HG03457 (cell line): ENCODE measurements around the gene RAD50.
"Not testable (repeated sequence)": the region's sequence is repeated elsewhere in the genome, so short reads cannot be mapped to it uniquely, and the experiment has no call there.

Source experiments
- ATAC-seq: cut with Tn5 transposase; IDR thresholded peaks from one replicate; pipeline ENCODE4 v1.9.1; 2021; ENCODE audit warnings: moderate number of reproducible peaks; ENCODE audit not compliant: unreplicated experiment

RAD50 gene

DNA sequence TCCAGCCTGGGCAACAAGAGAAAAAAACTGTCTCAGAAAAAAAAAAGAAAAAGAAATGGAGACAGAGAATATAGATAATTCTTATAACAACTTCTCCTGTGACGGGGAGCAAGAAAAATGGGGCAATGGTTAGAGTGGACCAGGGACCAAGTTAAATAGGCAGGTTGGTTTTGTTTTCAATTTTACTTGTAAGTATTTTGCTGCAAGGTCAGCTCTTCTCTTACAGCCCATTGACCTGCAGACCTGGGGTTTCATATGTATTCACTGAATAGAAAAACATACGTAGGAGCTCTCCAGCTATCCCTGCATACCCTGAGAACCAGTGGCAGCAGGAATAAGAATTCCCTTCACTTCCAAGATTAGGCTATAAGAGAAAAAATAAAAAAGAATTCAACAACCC, 72.0 kb downstream of the RAD50 start:
- no peak for ATAC-seq

DNA sequence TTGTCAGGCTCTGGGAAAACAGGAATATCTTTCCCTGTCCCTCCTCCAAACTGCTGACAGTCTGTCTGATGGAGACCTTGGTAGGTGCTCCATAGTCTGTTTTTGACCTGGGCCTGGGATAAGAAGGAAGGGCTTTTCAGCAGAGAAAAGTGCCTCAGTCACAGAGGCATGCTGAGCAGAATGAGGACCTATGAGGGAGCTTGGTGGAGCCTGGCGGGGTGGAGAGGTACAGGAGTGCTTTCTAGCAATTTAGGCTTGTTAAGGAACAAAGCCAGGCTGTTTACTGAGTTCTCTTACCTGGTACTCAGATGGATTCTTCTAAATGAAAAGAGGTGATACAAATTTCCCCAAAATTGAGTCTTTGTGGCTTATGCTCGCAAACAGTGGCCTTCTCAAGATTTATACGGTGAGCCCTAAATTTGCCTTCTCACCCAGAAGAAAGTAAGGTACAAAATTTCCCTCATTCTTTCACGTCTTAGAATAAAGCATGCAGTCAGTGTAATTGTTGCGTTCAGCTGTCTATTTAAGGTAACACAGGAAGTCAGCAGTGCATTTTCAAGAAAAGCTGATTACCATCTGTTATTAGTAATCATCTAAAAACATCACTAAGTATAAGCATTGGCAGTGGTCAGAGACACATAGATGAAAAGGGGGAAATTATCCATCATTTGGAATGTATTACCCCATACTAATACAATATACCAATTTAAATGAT, 72.6 kb downstream of the RAD50 start:
- ATAC-seq, result no peak

DNA sequence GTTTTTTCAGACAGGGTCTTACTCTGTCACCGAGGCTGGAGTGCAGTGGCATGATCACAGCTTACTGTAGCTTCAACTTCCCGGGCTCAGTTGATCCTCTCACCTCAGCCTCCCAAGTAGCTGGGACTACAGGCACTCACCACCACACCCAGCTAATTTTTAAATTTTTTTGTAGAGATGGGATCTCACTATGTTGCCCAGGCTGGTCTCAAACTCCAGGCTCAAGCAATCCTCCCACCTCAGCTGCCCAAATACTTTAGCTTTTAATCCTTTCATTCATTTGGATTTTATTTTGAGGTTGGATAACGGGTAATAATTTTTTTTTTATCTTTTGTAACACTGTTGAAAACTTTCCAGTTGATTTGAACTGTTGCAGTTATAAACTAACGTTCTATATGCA, 76.8 kb downstream of the RAD50 start:
- ATAC-seq, result not testable (repeated sequence)

DNA sequence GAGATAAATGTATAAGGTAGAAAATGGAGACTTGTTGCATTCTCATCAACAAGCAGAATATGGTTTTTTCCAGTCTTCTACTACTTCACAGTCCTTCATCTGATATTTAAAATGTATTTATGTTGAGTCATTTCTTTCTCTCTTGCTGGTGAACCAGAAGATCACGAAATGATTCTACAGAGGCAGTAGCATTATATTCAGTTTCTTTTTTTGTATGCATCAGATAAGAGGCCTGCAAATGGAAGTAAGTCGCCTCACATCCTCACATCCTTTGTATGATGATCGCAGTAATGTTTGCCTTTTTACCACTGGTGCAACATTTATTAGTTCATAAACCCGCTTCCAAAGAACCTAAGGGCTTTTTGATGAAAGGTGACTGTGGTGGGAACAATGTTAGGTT, 79.1 kb downstream of the RAD50 start:
- ATAC-seq, result peak; percentile 44

DNA sequence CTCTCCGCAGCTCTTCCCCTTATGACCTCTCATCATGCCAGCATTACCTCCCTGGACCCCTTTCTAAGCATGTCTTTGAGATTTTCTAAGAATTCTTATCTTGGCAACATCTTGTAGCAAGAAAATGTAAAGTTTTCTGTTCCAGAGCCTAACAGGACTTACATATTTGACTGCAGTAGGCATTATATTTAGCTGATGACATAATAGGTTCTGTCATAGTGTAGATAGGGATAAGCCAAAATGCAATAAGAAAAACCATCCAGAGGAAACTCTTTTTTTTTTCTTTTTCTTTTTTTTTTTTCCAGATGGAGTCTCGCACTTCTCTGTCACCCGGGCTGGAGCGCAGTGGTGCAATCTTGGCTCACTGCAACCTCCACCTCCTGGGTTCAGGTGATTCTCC, 80.5 kb downstream of the RAD50 start:
- no peak for ATAC-seq

DNA sequence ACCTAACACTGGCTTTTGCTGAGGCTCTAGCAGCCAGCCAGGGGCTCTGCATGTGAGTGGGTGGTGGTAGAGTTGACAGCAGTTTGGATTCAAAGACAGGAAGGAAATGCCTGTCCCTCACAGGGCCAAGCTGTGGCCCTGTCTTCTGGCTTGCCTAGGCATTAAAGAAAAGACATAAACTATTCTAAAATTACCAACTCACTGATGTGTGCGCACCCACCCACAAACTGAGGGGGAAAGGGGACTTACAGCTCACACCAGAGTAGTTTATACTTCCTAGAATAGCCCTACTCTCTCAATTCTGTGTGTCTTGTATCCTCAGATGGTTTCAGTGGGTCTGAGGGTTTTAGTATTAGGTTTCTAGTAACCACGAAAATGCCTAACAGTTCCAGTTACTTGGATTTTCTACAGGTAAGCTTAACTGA, 82.9 kb downstream of the RAD50 start:
- peak; percentile 55 for ATAC-seq

DNA sequence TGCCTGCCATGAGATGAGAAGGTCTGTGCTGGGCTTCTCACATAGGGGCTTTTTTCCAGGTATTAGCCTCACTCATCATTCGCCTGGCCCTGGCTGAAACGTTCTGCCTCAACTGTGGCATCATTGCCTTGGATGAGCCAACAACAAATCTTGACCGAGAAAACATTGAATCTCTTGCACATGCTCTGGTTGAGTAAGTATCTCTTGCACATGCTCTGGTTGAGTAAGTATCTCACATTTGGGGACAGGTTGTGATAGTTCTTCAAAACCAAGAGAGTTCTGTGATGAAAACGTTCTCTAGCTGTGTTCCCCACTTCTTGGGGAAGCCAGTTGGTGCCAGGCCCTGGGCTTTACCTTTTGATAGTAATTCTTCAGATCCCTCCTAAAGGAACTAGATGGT, 83.8 kb downstream of the RAD50 start:
- no peak for ATAC-seq

DNA sequence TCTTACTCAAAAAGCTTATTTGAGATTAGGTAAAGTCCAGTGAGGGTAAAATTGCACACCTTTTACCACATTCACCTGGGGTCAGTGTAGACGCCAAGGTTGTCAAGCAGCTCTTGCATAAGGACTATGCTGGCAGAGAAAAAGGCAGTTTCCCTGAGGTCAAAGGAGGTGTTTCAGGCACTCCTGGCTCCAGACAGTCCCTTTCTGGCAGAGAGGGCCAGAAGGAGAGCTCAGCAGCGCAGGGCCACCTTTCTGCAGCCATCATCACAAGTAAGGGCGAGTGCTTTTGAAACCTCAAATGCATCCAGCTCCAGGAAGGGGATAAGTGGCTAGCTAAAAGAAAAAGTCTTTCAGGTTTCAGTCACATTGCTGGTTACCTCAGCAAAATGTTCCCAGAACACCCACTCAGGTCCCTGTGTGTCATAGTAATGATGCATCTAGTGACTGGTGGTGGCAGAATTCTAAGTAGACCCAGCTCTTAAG, 84.5 kb downstream of the RAD50 start:
- ATAC-seq, result no peak

DNA sequence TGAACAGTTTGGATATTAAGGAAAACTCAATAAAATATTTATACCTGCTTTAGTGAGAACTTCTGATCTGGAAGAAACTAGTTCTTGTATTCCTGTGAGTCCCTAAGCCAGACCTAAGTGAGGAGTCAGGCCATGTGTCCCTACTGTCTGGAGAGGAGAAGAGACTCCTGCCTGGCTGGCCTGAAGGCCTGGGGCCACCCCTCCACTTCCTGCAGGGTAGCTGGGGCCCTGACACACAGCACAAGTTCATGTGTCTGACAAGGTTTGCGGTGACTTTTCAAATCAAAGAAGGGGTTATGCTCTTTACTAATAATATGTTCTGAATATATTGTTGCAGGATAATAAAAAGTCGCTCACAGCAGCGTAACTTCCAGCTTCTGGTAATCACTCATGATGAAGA, 85.1 kb downstream of the RAD50 start:
- no peak for ATAC-seq

DNA sequence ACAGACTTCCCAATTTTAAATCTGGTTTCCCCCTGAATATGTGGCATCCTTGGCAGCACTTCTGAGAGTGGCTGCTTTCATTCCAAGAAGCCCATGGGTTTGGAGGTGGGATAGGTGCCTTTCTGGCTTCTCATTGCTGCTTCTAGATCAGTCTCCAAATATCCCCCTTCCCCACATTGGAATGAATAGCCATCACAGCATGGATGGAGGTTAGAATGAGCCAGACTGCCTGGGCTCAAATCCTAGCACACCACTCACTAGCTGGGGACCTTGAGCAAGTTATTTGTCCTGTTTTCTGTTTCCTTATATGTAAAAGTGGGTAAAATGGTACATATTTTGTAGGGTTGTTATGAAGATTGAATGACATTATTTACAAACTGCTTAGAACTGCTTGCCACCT, 87.4 kb downstream of the RAD50 start:
- no peak for ATAC-seq

DNA sequence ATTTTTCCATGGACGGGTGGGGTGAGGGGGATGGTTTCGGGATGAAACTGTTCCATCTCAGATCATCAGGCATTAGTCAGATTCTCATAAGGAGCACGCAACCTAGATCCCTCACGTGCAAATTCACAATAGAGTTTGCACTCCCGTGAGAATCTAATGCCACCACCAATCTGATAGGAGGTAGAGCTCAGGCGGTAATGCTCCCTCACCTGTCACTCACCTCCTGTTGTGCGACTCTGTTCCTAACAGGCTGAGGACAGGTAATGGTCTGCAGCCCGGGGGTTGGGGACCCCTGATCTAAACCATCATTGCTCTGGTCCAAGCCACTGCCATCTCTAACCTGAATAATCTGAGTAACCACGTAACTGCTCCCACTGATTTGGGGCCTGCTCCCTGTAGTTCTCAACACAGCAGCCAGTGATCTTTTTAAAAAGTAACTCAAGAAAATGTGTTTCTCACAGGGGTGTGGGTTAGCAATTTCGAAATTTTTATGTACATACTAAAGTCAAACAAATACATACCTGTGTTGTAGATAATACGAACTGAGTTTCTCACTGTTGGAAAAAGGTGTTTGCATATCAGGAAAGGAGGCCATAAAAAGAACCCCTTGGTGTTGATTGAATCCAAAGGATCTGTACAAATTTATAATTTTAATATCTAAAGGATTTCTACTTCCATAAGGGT, 89.9 kb downstream of the RAD50 start:
- no peak for ATAC-seq

DNA sequence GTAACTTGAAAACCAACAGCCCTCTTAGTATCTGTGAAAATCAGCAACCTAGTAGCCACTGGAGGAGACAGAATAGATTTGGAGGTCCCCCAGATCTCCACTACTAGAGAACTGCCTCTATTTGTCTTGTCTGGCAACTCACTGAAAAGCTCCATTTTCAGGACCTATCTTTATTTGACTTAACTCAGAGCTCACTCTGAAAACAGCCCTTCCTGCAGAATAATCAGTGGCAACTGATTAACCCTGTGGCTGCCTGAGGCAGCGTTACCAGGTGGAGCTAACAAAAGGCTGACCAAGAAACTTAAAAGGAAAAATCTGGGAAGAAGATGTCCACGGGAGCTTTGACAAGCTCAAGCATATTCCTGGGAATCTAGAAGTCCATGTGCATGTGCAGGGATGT, 90.7 kb downstream of the RAD50 start:
- ATAC-seq, result no peak

DNA sequence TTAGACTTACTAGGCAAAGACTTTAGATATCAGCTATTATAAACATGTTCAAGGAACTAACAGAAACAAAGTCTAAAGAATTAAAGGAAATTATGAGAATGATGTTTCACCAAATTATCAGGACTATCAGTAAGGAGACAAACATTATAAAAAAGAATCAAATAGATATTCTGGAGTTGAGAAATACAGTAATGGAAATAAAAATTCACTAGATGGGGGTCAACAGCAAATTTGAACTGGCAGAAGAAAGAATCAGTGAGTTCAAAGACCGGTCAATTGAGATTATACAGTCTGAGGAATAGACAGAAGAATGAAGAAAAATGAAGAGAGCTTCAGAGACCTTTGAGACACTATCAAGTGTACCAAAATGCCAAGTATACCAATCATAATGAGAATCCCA, 91.6 kb downstream of the RAD50 start:
- no peak for ATAC-seq

DNA sequence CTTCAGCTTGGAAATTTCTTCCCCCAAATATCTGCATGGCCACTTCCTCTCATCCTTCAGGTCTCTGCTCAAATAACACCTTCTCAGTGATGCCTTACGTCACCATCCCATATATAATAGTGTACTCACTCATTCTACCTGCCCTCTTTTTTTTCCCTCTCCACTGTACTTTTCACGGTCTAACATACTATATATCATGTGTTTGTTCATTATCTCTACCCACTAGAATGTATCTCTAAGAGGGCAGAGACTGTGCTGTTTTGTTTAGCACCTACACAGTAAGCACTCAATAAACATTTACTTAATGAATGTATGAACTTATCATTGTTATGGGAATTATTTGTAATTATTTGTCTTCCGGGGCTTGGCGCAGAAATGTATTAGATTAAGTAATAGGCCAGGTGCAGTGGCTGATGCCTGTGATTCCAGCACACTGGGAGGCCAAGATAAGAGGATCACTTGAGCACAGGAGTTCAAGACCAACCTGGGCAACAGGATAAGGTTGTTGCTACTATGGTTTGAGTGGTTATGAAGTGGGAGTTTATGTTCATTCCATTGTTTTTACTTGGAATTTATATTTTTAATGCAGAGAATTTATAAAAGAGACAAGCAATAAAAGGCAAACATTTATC, 95.2 kb downstream of the RAD50 start:
- ATAC-seq, result no peak

DNA sequence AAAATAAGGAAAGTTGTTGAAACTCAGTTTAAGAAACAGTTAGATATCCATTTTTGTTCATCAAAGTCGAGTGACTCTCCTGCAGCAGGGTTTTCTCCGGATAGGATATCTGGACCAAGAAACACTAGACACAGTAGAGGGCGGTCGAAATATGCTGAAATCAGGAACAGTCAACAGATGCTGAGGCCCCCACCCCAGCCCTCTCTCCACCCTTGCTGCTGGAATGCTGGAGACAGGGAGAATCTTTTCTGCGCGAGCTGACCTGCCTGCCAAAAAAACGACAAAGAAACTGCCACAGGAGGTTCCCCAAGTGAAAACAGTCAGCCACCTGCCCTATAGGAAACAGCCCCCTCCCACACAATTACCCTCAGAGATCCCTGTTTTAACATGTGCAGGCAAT, 96.9 kb downstream of the RAD50 start:
- no peak for ATAC-seq

DNA sequence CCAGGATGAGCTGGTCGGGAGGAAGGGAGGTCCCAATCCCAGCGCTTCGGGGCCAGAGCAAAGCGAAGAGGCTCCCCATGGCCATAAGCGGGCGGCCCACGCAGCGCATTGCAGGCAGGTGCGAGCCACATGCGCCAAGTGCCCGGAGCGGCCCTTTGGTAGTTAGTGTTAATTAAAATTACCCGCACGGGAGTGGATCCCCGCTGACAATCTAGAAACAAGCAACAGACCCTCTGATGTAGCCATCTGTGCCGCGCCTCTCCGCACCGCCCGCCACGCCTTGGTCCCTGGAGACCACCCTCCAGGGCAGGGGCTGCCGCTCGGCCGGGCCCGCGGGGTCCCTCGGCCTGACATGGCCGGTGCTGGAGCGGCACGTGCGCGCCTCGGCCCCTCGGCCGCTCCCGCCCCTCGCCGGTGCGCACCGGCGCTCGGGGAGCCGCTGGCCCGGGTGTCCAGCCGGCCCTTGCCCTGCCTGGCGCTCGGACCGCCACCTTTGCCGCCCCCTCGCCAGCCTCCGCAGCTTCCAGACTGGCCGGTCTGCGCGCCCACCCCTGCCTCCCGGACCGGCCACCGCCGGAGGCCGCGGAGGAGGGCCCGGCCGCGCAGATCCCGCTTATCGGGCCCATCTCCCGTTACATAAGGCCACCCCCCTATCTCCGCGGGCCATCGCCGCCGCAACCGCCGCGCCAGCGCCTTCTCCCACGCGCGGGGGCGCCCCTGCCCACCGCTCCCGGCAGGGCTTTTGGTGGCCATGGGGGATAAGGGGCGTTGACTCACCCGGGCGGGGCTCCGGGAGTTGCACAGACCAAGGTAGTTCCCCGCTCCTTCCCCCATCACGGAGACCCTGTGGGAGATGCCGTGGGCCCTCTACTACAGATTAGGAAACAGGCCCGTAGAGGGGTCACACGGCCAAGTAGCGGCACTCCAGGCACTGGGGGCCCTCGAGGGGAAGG, 99.3 kb downstream of the RAD50 start:
- ATAC-seq, result no peak

DNA sequence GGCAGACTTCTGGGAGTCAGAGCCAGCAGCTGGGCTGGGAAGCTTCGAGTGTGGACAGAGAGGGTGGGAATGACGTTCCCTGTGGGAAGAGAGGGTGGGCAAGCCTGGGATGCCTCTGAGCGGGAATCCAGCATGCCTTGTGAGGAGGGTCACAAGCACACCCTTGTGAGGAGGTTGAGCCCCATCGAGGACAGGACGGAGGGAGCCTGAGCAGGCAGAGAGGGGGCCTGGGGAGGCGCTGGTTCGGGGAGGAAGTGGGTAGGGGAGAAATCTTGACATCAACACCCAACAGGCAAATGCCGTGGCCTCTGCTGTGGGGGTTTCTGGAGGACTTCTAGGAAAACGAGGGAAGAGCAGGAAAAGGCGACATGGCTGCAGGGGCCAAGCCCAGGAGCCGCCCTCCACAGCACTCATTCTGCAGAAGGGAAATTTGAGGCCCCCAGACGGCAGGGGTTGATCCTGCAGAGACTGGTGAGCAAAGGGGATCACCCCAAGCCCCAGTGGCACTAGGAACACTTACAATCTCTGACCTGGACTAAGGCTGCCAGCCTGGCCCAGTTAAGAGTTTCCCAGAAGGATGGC, 100.1 kb downstream of the RAD50 start:
- no peak for ATAC-seq

DNA sequence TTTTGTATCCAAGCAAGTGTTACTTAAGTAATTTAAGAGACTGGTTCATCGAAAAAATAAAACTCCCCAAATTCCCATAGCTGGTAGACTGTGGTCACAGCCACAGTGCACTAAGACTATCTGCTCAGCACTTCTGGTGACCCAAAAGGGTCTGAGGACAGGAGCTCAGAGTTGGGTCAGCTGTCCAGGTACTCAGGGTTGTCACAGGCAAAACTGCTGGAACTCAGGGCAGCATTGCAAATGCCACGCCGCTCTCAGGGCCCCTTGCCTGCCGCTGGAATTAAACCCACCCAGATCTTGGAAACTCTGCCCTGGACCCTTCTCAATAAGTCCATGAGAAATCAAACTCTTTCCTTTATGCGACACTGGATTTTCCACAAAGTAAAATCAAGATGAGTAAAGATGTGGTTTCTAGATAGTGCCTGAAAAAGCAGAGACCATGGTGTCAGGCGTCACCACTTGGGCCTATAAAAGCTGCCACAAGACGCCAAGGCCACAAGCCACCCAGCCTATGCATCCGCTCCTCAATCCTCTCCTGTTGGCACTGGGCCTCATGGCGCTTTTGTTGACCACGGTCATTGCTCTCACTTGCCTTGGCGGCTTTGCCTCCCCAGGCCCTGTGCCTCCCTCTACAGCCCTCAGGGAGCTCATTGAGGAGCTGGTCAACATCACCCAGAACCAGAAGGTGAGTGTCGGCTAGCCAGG, 101.1 kb downstream of the RAD50 start, which contains the start of gene IL13:
TSS of gene IL13 (plus strand) at position 498 of the 705 bp plus-strand sequence. CDS start at position 512, 14 bp downstream.
- no peak for ATAC-seq

DNA sequence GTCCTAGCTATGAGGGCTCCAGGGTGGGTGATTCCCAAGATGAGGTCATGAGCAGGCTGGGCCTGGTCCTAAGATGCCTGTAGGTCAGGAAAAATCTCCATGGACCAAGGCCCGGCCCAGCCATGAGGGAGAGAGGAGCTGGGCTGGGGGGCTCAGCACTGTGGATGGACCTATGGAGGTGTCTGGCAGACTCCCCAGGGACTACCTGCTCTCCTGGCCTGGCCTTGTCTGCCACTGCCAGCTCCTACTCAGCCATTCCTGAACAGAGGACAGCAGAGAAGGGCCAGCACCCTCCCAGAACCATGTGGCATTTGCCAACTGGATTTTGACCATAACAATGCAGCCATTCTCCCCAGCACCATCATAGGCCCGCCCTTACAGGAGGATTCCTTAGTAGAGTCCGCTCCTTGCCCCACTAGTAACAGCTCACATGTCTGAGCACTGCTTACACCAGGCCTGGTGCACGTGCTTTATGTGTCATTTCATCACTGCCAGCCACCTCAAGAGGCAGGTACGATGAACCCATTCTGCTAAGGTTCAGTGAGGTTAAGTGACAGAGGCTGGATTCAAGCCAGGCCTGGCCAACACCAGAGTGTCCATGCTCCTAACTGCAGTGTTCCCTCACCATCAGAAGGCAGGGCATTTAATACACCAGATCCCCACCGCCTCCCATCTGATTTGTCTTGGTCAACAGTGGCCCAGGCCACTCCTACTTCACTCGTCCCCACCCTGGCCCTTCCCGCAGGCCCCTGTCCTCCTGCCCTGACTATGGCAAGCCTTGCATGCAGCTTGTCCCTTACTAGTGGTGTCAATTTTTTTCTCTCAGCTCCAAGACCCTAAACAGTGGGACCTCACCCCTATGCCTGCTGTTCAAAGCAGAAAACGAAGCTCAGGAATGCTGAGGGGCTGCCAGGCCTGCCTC, 101.9 kb downstream of the RAD50 start:
- ATAC-seq, result no peak
